GM21528 (cell line): Measurements from ENCODE around the gene TMTC1.
"Not testable (repeated sequence)": the region's sequence is repeated elsewhere in the genome, so short reads cannot be mapped to it uniquely, and the experiment has no call there.

Experiments used
- ATAC-seq: cut with Tn5 transposase; IDR thresholded peaks from one replicate; pipeline ENCODE4 v1.9.1; 2021; ENCODE audit warnings: mild to moderate bottlenecking, moderate library complexity; ENCODE audit not compliant: unreplicated experiment, low FRiP score

The TMTC1 gene

GRCh38 chr12:29681370-29681769 lies 102.4 kb downstream of the TMTC1 start:
- no peak for ATAC-seq

GRCh38 chr12:29676676-29677075 lies 107.1 kb downstream of the TMTC1 start:
- no peak for ATAC-seq

GRCh38 chr12:29674463-29674862 lies 109.3 kb downstream of the TMTC1 start:
- ATAC-seq: no peak

GRCh38 chr12:29673346-29673745 lies 110.4 kb downstream of the TMTC1 start:
- no peak for ATAC-seq

GRCh38 chr12:29672580-29672979 lies 111.2 kb downstream of the TMTC1 start:
- no peak for ATAC-seq

- ATAC-seq: no peak
Observed at GRCh38 chr12:29671742-29672141, 112.0 kb downstream of the TMTC1 start.

GRCh38 chr12:29667011-29667410 lies 116.7 kb downstream of the TMTC1 start:
- ATAC-seq: no peak

GRCh38 chr12:29665107-29665506 lies 118.6 kb downstream of the TMTC1 start:
- no peak for ATAC-seq

GRCh38 chr12:29662734-29663323 lies 120.9 kb downstream of the TMTC1 start:
- ATAC-seq: no peak

- no peak for ATAC-seq
Observed at GRCh38 chr12:29660847-29661246, 122.9 kb downstream of the TMTC1 start.

- ATAC-seq: no peak
Observed at GRCh38 chr12:29656762-29657538, 126.8 kb downstream of the TMTC1 start.

- no peak for ATAC-seq
Observed at GRCh38 chr12:29655861-29656260, 127.9 kb downstream of the TMTC1 start.

GRCh38 chr12:29653286-29653685 lies 130.5 kb downstream of the TMTC1 start:
- no peak for ATAC-seq

GRCh38 chr12:29650371-29650770 lies 133.4 kb downstream of the TMTC1 start:
- no peak for ATAC-seq

- no peak for ATAC-seq
Observed at GRCh38 chr12:29649722-29650121, 134.0 kb downstream of the TMTC1 start.

GRCh38 chr12:29644536-29645162 lies 139.1 kb downstream of the TMTC1 start:
- no peak for ATAC-seq

- ATAC-seq: no peak
Observed at GRCh38 chr12:29640589-29641345, 143.0 kb downstream of the TMTC1 start.

GRCh38 chr12:29639893-29640495 lies 143.7 kb downstream of the TMTC1 start:
- no peak for ATAC-seq

- ATAC-seq: no peak
Observed at GRCh38 chr12:29638528-29638927, 145.2 kb downstream of the TMTC1 start.

- ATAC-seq: no peak
Observed at GRCh38 chr12:29634057-29634456, 149.7 kb downstream of the TMTC1 start.

- ATAC-seq: not testable (repeated sequence)
Observed at GRCh38 chr12:29630164-29630563, 153.6 kb downstream of the TMTC1 start.
